Astrocyte of the hippocampus (primary cell): ENCODE measurements around the gene ST6GALNAC6.

Experiments
- DNase-seq: peaks from one replicate; pipeline ENCODE4 v3.0.0; 2011; ENCODE audit warnings: low read depth, low spot score

The ST6GALNAC6 gene

DNA sequence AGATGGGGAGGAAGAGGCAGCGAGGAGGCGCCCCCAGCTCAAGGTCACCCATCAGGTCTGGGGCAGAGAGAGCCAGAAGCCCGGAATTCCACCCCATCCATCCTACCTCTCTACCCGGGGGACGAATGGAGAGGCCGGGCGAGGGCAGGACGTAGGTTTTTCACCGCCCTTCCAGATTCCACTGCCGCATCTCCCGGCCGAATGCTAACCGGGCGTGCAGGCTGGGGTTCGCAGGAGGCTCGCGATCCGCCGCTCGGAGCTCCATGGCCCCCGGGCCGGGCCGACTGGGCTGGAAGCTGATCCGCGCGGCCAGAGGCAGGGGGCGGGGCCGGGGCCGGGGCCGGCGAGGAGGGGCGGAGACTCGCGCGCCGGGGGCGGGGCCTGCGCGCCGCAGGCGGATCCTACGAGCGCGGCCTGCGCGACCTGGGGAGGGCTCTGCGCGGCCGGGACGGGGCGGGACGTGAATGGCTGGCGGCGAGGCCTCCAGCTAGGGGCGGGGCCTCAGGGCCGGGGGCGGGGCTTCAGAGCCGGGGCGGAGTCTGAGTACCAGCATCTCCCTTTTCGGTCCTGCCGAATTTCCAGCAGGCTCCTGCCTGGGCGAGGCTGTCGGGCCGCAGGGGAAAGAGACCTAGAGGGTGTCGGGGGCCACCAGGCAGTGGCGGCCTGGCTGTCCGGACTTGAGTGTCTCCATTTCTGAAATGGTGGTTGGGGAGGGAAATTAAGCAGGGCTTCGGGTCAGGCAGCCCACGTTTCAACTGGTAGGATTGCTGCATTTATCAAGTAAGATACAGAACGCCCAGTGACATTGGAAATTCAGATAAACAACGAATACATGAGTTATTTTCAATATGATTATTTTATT is 17.5 kb upstream of the ST6GALNAC6 start, which contains the start of gene ST6GALNAC4:
Gene ST6GALNAC4 (minus strand): TSS at position 322 of the 862 bp plus-strand sequence. CDS start 622 bp downstream, outside the sequence.
- DNase-seq, result peak; percentile 98

- no peak for DNase-seq
Observed at GRCh38 chr9:127915801-127916719, 16.7 kb upstream of the ST6GALNAC6 start.

- DNase-seq, result no peak
Observed at GRCh38 chr9:127915325-127915752, 15.9 kb upstream of the ST6GALNAC6 start.

DNA sequence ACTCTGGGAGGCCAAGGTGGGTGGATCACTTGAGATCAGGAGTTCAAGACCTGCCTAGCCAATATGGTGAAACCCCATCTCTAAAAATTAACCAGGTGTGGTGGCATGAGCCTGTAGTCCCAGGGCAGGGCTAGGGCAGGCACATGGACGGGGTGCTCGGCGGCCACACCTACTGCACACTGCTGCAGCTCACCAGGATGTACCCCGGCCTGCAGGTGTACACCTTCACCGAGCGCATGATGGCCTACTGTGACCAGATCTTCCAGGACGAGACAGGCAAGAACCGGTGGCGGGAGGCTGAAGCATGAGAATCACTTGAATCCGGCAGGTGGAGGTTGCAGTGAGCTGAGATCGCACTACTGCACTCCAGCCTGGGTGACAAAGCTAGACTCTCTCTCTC is 14.3 kb upstream of the ST6GALNAC6 start:
- no peak for DNase-seq

GRCh38 chr9:127912882-127913281 is 13.5 kb upstream of the ST6GALNAC6 start:
- DNase-seq, result no peak

- no peak for DNase-seq
Observed at GRCh38 chr9:127912296-127912695, 12.9 kb upstream of the ST6GALNAC6 start.

DNA sequence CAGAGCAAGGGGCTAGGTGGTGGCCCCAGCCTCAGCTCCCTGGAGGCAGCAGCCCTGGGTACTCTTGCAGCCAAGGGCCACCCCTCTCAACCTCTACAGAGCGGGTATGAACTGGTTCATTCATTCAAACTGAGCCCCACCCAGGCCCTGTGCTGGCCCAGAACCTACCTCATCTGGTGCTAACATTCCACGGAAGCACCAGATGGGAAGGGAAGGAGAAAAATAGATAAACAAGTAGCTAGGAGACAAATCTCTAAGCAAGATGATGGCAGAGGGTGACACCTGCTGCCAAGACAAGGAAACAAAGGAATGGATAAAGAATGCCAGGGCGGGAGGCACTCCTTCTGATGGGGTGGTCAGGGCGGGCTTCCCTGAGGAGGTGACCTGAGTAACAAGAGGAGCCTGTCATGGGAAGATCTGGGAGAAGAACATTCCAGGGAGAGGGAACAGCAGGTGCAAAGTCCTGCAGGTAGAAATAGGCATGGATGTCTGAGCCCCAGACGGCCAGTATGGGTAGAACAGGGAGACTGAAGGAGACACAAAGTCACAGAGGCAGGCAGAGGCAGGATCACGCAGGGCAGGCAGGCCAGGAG is 11.3 kb upstream of the ST6GALNAC6 start:
- peak; percentile 44 for DNase-seq

DNA sequence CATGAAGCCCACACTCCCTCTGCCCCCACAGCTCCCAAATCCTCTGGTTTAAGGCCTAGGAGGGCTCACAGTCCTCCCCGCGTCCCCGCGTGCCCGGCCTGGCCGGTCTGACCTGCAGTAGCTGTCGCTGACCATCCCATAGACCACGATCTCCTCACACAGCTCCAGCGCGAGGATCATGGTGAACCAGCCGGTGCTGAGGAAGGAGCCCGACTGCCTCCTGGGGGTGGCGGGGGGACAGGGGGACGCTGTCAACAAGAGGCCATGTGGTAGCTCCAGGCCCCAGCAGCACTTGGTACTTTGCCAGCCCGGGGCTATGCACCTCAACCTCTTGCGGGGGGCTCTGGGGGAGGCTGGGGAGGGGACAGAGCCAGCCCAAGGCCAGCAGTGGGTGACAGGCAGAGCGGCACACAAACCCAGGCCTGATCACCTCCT is 10.5 kb upstream of the ST6GALNAC6 start:
- DNase-seq, result no peak

DNA sequence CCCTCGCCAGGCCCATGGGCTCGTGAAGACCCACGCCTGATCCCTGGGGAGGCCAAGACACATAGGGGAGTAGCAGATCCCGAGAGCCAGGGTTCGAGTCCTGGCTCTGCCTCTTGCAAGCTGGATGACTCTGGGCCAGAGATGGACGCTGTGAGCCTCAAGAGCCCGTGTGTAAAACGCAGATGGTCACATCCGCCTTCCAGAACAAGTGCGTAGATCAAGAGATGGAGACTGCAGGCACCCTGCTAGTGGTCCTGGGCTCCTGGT is 9.2 kb upstream of the ST6GALNAC6 start:
- DNase-seq, result no peak

- no peak for DNase-seq
Observed at GRCh38 chr9:127907867-127908659, 8.7 kb upstream of the ST6GALNAC6 start.

GRCh38 chr9:127905788-127906191 is 6.4 kb upstream of the ST6GALNAC6 start:
- no peak for DNase-seq

- no peak for DNase-seq
Observed at GRCh38 chr9:127905004-127905728, 5.8 kb upstream of the ST6GALNAC6 start.

DNA sequence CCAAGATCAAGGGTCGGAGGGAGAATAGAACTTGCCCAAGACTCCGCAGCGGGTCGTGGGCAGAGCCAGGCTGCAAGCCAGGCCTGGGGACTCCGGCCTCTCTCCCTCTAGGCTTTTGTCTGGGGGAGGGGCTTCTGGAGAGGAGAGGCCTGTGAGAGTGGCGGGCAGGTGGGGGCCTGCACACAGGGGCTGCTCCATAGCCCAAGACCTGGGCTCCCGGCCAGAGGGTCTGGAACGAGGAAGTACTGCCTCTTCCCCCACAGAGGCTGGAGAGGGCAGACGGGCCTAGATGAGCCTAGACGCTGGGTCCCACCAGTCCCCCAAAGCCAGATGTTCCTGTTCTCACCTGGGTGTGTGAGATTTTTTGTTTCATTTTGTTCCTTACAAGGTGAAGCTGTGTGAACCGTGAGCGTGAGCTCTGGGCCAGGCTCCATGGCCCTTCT is 5.2 kb upstream of the ST6GALNAC6 start:
- no peak for DNase-seq

DNA sequence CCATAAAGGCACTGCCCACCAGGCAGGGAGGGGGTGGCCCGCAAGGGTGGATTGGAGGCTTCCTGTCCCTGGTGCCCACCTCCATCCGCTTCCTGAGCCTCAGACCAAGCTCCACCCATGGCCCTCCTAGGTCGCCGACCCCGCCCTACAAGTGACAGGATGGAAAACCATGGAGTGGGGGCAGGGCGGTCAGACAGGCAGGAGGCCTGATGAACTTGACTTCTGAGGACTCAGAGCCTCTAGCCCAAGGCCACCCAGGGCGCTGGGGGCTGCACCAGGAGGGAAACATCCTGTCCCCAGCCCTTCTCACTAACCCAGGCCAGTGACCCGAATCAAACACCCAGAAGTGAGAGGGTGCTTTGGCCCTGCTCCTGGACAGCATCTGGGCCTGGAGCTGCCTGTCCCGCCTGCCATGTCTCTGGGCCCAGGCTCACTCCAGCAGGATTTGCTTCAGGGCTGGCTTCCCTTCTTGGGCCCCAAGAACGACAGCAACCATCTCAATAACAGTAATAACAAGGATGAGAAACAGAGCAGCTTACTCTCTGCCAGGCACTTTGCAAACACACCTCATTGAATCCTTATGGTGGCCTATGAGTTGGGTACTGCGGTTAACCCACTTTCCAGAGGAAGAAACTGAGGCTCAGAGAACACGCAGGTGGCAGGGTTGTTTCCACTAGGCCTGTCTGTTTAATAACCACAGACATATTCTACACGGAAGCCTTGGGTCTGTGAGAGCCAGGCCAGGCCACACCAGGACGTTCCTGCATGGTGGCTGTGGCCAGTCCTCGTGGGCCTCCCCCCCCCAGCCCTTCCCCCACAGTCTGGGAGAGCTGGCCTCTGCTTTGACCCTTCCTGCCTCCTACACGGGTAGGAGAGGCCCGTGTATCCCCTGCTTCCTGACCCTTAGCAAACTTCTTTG is 4.4 kb upstream of the ST6GALNAC6 start:
- DNase-seq, result no peak

DNA sequence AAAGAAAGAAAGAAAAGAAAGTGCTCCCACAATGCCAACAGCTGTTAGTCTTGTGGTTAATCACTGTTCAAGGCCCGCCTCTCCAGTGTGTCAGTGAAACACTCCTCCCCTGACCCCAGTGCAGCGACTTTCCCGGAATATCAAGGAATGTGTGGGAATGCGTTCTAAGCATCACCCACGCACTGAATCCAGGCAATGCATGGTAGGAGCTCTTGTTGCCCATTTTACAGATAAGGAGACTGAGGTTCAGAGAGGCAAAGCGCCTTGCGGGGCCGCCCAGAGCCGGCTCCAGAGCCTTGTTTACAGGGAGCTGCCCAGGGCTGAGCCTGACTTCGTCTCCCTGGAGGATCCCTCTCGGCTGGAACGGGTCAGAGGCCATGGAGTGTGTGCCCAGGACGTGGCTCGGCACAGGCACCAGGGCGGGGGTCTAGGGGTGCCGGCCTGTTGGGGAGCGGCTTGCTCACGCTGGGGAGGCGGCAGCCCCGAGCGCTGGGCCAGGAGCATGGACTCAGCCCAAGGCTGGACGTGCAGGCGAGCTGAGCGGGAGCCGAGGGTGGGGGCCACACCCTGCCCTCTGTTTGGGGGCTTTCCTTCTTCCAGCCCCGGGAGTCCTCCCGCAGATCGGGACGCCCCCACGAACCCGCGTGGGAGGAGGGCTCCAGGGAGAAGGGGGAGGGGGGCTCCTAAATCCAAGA is 823 bp downstream of the ST6GALNAC6 start:
- DNase-seq, result peak; percentile 75

DNA sequence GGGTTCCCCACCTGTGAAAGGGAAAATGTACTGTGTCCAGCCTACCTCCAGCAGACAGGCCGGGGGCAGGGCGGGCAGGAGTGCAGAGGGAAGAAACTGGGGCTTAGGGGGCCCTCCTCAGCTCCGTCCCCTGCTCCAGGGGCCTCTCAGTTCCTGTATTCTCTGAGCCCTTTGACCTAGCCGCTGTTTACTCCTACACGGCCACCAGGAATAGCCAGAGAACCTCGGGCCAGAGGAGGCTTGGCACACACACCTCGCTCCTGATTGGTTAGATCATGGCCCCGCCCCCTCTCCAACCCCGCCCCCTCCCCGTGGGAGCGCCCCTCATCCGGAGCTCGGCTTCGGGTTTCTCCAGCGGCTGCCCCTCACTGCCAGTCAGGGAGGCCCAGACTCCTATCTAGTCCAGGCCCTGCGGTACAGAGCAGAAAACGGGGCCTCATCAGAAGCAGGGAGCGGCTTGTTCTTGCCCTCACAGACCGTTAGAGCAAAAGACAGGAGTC is 2.2 kb downstream of the ST6GALNAC6 start:
- peak; percentile 74 for DNase-seq

GRCh38 chr9:127896395-127897192 is 2.8 kb downstream of the ST6GALNAC6 start:
- DNase-seq, result no peak

GRCh38 chr9:127895811-127896210 is 3.6 kb downstream of the ST6GALNAC6 start:
- no peak for DNase-seq
